Spleen (tissue), 7 donors: ENCODE results near the gene MRPL36.

Experiments used
- POLR2A ChIP-seq, 3 donors: fragments of 450-650 bp; IDR thresholded peaks; one replicate each; pipeline ENCODE4 v1.5.1; 2017; ENCODE audit warnings: antibody characterized with exemption in 3 of 3, mild to moderate bottlenecking in 1 of 3
- TF ChIP-seq, protein P1 (sequence below), 11 experiments: fragments of 200-600 bp in 7 of 11; fragments of 450-650 bp in 4 of 11; sonication (generic) in 4 of 11; IDR thresholded peaks in 8 of 11; conservative IDR thresholded peaks in 3 of 11; 1 replicate in 7 of 11; 2 replicates in 4 of 11; pipeline versions ENCODE4 v1.4.0 to v1.8.0; 2016 to 2021; ENCODE audit warnings: antibody characterized with exemption in 11 of 11, inconsistent platforms in 4 of 11, mild to moderate bottlenecking in 1 of 11
- donor health status: DM: no; HTN: no; CAD: no; lungs with moderate emphysema.
- donor health status: DM: no; HTN: no; CAD: no.
- donor health status: DM: no; HTN: no; CAD: no.

DNA sequence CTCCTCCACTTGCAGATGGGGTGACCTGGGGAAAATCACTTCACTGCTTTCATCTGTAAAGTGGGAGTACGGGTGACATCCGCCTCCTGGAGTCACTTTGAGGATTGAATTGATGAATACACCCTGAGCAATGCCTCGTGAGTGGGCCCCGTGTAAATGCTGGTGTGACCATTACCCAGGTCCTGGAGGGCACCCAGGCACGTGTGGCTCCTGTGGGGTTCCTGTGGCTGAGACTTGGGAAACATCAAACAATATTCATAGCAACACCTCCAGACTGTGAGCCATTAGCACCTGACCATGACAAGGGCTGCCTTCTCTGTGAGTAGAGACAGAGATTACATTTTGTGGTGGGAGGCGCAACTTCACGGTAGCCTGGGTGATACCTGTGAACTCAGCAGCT is 11.4 kb downstream of the MRPL36 start:
- TF ChIP-seq, protein P1, sequence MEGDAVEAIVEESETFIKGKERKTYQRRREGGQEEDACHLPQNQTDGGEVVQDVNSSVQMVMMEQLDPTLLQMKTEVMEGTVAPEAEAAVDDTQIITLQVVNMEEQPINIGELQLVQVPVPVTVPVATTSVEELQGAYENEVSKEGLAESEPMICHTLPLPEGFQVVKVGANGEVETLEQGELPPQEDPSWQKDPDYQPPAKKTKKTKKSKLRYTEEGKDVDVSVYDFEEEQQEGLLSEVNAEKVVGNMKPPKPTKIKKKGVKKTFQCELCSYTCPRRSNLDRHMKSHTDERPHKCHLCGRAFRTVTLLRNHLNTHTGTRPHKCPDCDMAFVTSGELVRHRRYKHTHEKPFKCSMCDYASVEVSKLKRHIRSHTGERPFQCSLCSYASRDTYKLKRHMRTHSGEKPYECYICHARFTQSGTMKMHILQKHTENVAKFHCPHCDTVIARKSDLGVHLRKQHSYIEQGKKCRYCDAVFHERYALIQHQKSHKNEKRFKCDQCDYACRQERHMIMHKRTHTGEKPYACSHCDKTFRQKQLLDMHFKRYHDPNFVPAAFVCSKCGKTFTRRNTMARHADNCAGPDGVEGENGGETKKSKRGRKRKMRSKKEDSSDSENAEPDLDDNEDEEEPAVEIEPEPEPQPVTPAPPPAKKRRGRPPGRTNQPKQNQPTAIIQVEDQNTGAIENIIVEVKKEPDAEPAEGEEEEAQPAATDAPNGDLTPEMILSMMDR (IDR thresholded peaks at IDR 0.05 in 8 of 11, conservative IDR thresholded peaks at IDR 0.05 in 3 of 11): no peak
- no peak for TF ChIP-seq POLR2A (IDR thresholded peaks at IDR 0.05)
